C4-2B (cell line): ENCODE results near the gene ST8SIA4.

Experiments used
- H3K27ac ChIP-seq: fragments of 450-650 bp; 2 replicates; pipeline ENCODE4 v1.5.1; 2017
- ZFX ChIP-seq: fragments of 450-650 bp; IDR thresholded peaks from 2 replicates; pipeline ENCODE4 v1.6.1; 2017
- TF ChIP-seq, protein P1 (sequence below): fragments of 450-650 bp; conservative IDR thresholded peaks from 2 replicates; pipeline ENCODE4 v1.5.1; 2017; ENCODE audit warnings: mild to moderate bottlenecking

The ST8SIA4 gene

DNA sequence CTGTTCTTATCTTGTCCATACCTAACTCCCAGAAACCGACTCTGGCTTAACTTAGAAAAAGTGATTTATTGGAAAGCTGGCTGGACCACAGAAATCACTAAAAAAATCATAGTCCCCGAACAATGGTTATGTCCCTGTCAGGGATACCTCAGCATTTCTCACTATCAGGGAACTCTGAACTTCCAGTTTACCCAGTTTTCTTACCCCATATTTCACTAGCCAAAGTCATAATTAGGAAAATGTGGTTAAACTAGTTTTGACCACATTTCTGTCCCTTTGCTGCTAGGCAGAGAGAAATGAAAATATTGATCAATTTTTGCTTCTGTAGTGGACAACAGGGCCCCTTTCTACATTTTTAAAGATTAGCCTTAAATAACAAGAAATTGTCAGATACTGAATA is 38.2 kb downstream of the ST8SIA4 start:
- H3K27ac ChIP-seq = no peak overlapping the region
- TF ChIP-seq ZFX = no peak
- TF ChIP-seq, protein P1, sequence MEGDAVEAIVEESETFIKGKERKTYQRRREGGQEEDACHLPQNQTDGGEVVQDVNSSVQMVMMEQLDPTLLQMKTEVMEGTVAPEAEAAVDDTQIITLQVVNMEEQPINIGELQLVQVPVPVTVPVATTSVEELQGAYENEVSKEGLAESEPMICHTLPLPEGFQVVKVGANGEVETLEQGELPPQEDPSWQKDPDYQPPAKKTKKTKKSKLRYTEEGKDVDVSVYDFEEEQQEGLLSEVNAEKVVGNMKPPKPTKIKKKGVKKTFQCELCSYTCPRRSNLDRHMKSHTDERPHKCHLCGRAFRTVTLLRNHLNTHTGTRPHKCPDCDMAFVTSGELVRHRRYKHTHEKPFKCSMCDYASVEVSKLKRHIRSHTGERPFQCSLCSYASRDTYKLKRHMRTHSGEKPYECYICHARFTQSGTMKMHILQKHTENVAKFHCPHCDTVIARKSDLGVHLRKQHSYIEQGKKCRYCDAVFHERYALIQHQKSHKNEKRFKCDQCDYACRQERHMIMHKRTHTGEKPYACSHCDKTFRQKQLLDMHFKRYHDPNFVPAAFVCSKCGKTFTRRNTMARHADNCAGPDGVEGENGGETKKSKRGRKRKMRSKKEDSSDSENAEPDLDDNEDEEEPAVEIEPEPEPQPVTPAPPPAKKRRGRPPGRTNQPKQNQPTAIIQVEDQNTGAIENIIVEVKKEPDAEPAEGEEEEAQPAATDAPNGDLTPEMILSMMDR = no peak

DNA sequence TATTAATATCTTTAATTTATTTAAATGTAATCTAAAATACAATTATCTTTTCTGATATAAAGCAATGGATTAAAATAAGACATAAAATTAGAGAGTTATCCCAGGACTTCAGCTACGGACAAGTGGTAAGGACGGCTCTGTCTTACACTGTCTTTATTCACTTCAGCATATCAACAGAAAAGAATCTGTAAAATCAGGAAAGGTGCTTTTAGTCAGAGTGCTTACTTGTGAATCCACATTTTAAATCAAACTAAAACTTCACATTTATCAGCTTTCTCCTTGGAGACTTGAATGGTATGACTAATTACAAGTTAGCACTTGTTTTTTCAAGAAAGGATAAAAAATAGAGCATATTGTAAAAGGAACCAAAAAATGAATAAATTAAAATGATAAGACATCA is 39.3 kb downstream of the ST8SIA4 start:
- TF ChIP-seq, protein P1 = no peak
- no peak for TF ChIP-seq ZFX
- no peak overlapping the region for H3K27ac ChIP-seq

DNA sequence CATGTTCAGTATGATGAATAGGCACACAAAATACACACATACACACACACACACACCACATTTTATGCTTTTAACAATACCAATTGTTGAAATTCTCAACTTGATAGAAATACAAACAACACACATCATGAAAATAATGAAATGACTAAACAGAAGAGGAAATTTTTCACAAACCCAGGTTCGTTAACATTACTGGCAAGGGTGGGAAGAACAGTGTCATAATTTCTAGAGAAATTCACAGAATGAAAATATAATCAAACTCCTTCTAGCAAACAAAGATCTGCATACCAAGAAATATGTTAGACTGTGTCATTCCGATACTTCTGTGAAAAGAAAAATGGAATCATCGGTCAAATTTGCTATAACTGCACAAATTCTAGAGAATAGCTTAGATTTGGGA is 41.9 kb downstream of the ST8SIA4 start:
- TF ChIP-seq, protein P1 = no peak
- no peak for TF ChIP-seq ZFX
- no peak overlapping the region for H3K27ac ChIP-seq

DNA sequence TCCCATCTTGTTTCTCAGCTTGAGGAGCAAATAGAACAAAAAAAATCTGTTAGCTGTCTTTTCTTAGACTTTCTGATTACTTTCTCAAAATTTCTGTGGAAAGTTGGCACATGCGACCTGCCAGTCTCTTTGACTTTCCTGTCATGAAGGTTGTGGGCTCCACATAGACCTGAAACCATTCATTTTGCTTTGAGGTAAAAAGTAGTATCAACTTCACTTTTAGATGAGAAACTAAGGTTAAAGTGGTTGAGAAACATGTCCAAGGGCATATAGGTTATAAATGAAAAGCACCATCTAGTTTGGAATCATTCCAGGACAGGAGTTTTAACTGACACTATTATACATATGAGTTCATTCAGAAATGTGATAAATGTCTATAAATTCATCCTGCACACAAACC is 42.7 kb downstream of the ST8SIA4 start:
- TF ChIP-seq, protein P1 = no peak
- no peak for TF ChIP-seq ZFX
- H3K27ac ChIP-seq = no peak overlapping the region

DNA sequence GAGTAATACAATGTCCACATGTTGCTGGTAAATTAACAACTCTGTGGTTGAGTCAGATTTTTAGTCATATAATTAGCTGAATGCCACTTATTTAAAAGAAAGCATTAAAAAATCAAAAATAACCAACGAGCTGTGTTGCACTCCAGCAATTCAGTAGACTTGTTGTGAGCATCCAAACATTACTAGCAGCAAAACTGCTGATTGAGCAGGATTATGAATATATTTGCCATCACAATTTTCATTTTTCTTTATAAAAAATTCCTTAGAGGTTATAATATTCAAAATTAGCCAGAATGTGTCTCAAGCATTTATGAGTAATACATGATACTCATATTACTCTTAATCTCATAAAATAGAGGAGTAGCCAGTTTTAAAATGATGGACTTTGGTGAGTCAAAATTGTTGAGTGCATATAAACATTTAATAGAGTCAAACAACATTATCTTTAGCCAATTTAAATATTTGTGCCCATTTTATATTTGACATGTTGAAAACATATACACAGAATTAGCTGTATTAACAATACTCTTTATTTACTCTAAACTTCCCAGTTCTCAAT is 44.0 kb downstream of the ST8SIA4 start:
- H3K27ac ChIP-seq = no peak overlapping the region
- TF ChIP-seq, protein P1 = no peak
- no peak for TF ChIP-seq ZFX

DNA sequence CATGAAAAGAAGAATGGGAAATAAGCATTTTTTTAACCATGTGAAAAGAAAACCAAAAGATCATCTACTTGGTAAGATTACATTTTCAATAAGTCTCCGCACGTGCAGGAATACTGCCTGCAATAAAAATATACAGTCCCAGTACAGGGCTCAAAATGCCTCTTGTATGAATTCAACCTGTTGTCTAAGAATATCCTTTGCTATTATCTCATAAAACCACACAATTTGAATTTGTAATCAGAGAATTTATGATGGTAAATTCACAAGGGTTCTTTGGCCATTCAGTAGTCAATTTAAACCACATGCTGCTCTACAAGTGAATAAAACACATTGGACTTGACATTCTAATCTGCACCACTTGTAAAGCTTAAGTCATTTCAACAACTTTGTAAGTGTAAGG is 46.6 kb downstream of the ST8SIA4 start:
- no peak overlapping the region for H3K27ac ChIP-seq
- no peak for TF ChIP-seq ZFX
- TF ChIP-seq, protein P1 = no peak

DNA sequence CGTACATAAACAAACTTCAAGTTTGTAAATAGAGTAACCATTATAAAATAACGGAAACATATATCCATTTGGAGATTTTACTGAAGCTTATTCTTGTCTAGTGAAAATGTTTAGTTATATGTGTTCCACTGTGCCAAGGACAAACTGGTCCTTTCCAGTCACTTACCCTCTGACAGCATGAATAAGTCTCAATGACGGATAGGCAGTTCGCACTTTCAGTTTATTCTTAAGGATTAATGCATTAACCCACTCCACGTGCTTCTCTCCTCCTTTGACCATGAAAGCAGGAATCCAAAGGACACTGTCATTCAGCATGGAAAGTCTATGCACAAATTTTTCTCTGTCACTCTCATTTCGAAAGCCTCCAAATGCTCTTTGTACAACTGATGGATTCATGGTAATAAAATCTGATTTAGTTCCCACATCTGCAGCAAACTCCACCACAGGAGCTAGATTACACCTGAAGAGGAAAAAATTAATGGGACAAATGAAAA is 47.1 kb downstream of the ST8SIA4 start:
- TF ChIP-seq, protein P1 = no peak
- TF ChIP-seq ZFX = no peak
- no peak overlapping the region for H3K27ac ChIP-seq
